Measurements from ENCODE around the gene ALPL.
A peak's percentile ranks its signal among the peaks of the same experiment; 100 is the strongest.

GRCh38 chr1:21497466-21498061, 11.7 kb upstream of the ALPL start:
- TF ChIP-seq EZH2phosphoT487 (IDR thresholded peaks at IDR 0.05; ENCODE audit: borderline replicate concordance, low read length) (no peak), CTCF (conservative IDR thresholded peaks at IDR 0.05; ENCODE audit: low read depth, low read length) (peak; percentile 27; the same call in 1 of the 2 replicates), EZH2 (IDR thresholded peaks at IDR 0.05; ENCODE audit: low read length, unreplicated experiment) (no peak)

Measured in PC-3 (cell line).